ENCODE data around the gene CD63.

GRCh38 chr12:55718624-55719275 is 10.1 kb downstream of the CD63 start:
- TF ChIP-seq POLR2A (IDR thresholded peaks at IDR 0.05) = no peak
- TF ChIP-seq CTCF (IDR thresholded peaks at IDR 0.05) = no peak

Measured in thyroid gland (tissue), 4 donors.